SU-DHL-6 (cell line): ENCODE data around the gene SLC22A23.

Source experiments
- H2AFZ ChIP-seq: fragments of 200-600 bp; sonication (generic); 2 replicates; pipeline ENCODE4 v1.6.1; 2014; ENCODE audit warnings: low read depth, mild to moderate bottlenecking, moderate library complexity, mixed read lengths, antibody characterized with exemption, low read length; ENCODE audit not compliant: severe bottlenecking
- H3F3A ChIP-seq: fragments of 200-600 bp; shearing (Covaris generic); 2 replicates; pipeline ENCODE4 v1.6.0; 2016; ENCODE audit warnings: antibody characterized with exemption, mild to moderate bottlenecking; ENCODE audit not compliant: insufficient read depth
- H3K27ac ChIP-seq: fragments of 200-600 bp; sonication (generic); 2 replicates; pipeline ENCODE4 v1.5.1; 2016; ENCODE audit warnings: low read depth, mild to moderate bottlenecking, low read length, moderate library complexity, mixed read lengths
- H3K27me3 ChIP-seq: fragments of 200-600 bp; sonication (generic), shearing (Covaris generic); 2 replicates; pipeline ENCODE4 v1.6.0; 2014; ENCODE audit warnings: mild to moderate bottlenecking, low read length
- H3K36me3 ChIP-seq: fragments of 200-600 bp; sonication (generic); 2 replicates; pipeline ENCODE4 v1.6.1; 2014; ENCODE audit warnings: mild to moderate bottlenecking, low read length, mixed read lengths
- H3K4me2 ChIP-seq: fragments of 300-600, 200-600 bp; shearing (Covaris generic), sonication (generic); 2 replicates; pipeline ENCODE4 v1.6.0; 2014; ENCODE audit warnings: low read length, low read depth, mild to moderate bottlenecking; ENCODE audit not compliant: poor library complexity, severe bottlenecking
- H3K4me3 ChIP-seq: fragments of 200-600 bp; sonication (generic); 2 replicates; pipeline ENCODE4 v1.5.1; 2014; ENCODE audit warnings: antibody characterized with exemption, low read length, mild to moderate bottlenecking, mixed read lengths; ENCODE audit not compliant: insufficient read depth, poor library complexity, severe bottlenecking
- H3K79me2 ChIP-seq: fragments of 200-600 bp; sonication (generic); 2 replicates; pipeline ENCODE4 v1.6.1; 2014; ENCODE audit warnings: mild to moderate bottlenecking, low read length, moderate library complexity; ENCODE audit not compliant: insufficient read depth
- H3K9ac ChIP-seq: fragments of 200-600 bp; sonication (generic); 2 replicates; pipeline ENCODE4 v1.7.0; 2014; ENCODE audit warnings: mild to moderate bottlenecking, low read length
- H3K9me2 ChIP-seq: fragments of 200-600 bp; sonication (generic); replicated peaks from 2 replicates; pipeline ENCODE4 v1.6.1; 2014; ENCODE audit warnings: low read length; ENCODE audit not compliant: insufficient read depth
- H3K9me3 ChIP-seq: fragments of 200-600 bp; sonication (generic); 2 replicates; pipeline ENCODE4 v1.6.1; 2014; ENCODE audit warnings: low read length, mixed read lengths; ENCODE audit not compliant: insufficient read depth
- H4K20me1 ChIP-seq: fragments of 200-600 bp; sonication (generic); 2 replicates; pipeline ENCODE4 v1.6.1; 2014; ENCODE audit warnings: low read depth, mild to moderate bottlenecking, antibody characterized with exemption, low read length, moderate library complexity, mixed read lengths
- CTCF ChIP-seq: fragments of 200-600 bp; sonication (generic); IDR thresholded peaks from one replicate; pipeline ENCODE4 v1.5.1; 2017; ENCODE audit warnings: antibody characterized with exemption, mild to moderate bottlenecking, low read length, moderate library complexity; ENCODE audit not compliant: insufficient read depth, poor library complexity, severe bottlenecking
- EZH2phosphoT487 ChIP-seq: fragments of 200-600 bp; sonication (generic), shearing (Covaris generic); conservative IDR thresholded peaks from 2 replicates; pipeline ENCODE4 v1.6.1; 2018; ENCODE audit warnings: mild to moderate bottlenecking, antibody characterized with exemption, low read length, moderate library complexity, mixed read lengths

Gene SLC22A23

GRCh38 chr6:3351829-3352524, 104.9 kb downstream of the SLC22A23 start:
- Histone ChIP-seq H3K79me2 (no peaks in the 10 kb centered on the region), H3K27me3 (no peaks in the 10 kb centered on the region), H3K9me2 (no peaks in the 10 kb centered on the region), H3K9ac (no peak overlapping the region), H3K4me2 (no peak overlapping the region), H2AFZ (no peak overlapping the region), H3K4me3 (no peak overlapping the region), H3K36me3 (no peaks in the 10 kb centered on the region), H4K20me1 (no peaks in the 10 kb centered on the region), H3K9me3 (no peaks in the 10 kb centered on the region), H3K27ac (no peak overlapping the region), H3F3A (peaks cover 10% of the 10 kb centered on the region)
- TF ChIP-seq CTCF (no peak), EZH2phosphoT487 (no peak)

GRCh38 chr6:3351105-3351676, 105.7 kb downstream of the SLC22A23 start:
- Histone ChIP-seq H3K27me3 (no peaks in the 10 kb centered on the region), H3K36me3 (no peaks in the 10 kb centered on the region), H3K79me2 (no peaks in the 10 kb centered on the region), H3K4me3 (no peak overlapping the region), H3F3A (peaks cover 10% of the 10 kb centered on the region), H4K20me1 (no peaks in the 10 kb centered on the region), H3K4me2 (no peak overlapping the region), H2AFZ (no peak overlapping the region), H3K9ac (no peak overlapping the region), H3K9me2 (no peaks in the 10 kb centered on the region), H3K9me3 (no peaks in the 10 kb centered on the region), H3K27ac (no peak overlapping the region)
- TF ChIP-seq EZH2phosphoT487 = no peak
- no peak for TF ChIP-seq CTCF

GRCh38 chr6:3350252-3350796, 106.5 kb downstream of the SLC22A23 start:
- Histone ChIP-seq H3K4me2 (no peak overlapping the region), H3K27ac (no peak overlapping the region), H3F3A (peaks cover 5% of the 10 kb centered on the region; the same call in 1 of the 2 replicates), H3K9me3 (no peaks in the 10 kb centered on the region), H3K9ac (no peak overlapping the region), H2AFZ (no peak overlapping the region), H3K27me3 (no peaks in the 10 kb centered on the region), H3K79me2 (no peaks in the 10 kb centered on the region), H3K36me3 (no peaks in the 10 kb centered on the region), H4K20me1 (no peaks in the 10 kb centered on the region), H3K9me2 (no peaks in the 10 kb centered on the region), H3K4me3 (no peak overlapping the region)
- TF ChIP-seq EZH2phosphoT487 (no peak), CTCF (no peak)
